Epithelial cell of esophagus (primary cell): Measurements from ENCODE around the gene GPR152.

Experiments
- DNase-seq: peaks from one replicate; pipeline ENCODE4 v3.0.0; 2010; ENCODE audit warnings: low read depth
- H3K4me3 ChIP-seq: 2 replicates; pipeline ENCODE4 v1.5.1; 2011; ENCODE audit warnings: mild to moderate bottlenecking, low read length, control low read depth
- CTCF ChIP-seq: IDR thresholded peaks from 2 replicates; pipeline ENCODE4 v1.5.1; 2011; ENCODE audit warnings: low read depth, mild to moderate bottlenecking, low read length, control low read depth, inconsistent platforms; ENCODE audit not compliant: insufficient read depth; ENCODE audit errors: missing control alignments

GPR152 gene

GRCh38 chr11:67423466-67423865, 29.1 kb downstream of the GPR152 start:
- TF ChIP-seq CTCF: no peak
- no peak overlapping the region for H3K4me3 ChIP-seq
- no peak for DNase-seq

GRCh38 chr11:67422891-67423290, 29.6 kb downstream of the GPR152 start:
- DNase-seq: peak; percentile 89
- H3K4me3 ChIP-seq: no peak overlapping the region
- no peak for TF ChIP-seq CTCF

- peak overlapping the region; percentile 9 for H3K4me3 ChIP-seq
- no peak for TF ChIP-seq CTCF
- DNase-seq: no peak
These were observed 31.0 kb downstream of the GPR152 start for GRCh38 chr11:67421430-67422031.

- TF ChIP-seq CTCF: no peak
These were observed 31.7 kb downstream of the GPR152 start for GRCh38 chr11:67420646-67421429.

GRCh38 chr11:67420147-67420645, 32.3 kb downstream of the GPR152 start:
- peak overlapping the region; percentile 25 for H3K4me3 ChIP-seq
- DNase-seq: no peak
- no peak for TF ChIP-seq CTCF

More at GRCh38 chr11:67420646-67421429, 31.7 kb downstream of the GPR152 start:
- DNase-seq: peak; percentile 97
- peak overlapping the region; percentile 31 for H3K4me3 ChIP-seq

GRCh38 chr11:67419325-67420049, 33.0 kb downstream of the GPR152 start:
- TF ChIP-seq CTCF: no peak
- DNase-seq: no peak
- no peak overlapping the region for H3K4me3 ChIP-seq
